ENCODE measurements around the gene CALML6. TPM values are rescaled to one million over a fixed set of nuclear protein-coding genes. Genes with fewer than 3 reads are reported as not detected.

Gene CALML6
- total and polyA plus RNA-seq, 10 of the 15 experiments (the other 5 are each of a cell fraction or from before 2014, with no cell fraction given): 0.07 to 1.3 (median 0.21) TPM; not detected in 5

DNA sequence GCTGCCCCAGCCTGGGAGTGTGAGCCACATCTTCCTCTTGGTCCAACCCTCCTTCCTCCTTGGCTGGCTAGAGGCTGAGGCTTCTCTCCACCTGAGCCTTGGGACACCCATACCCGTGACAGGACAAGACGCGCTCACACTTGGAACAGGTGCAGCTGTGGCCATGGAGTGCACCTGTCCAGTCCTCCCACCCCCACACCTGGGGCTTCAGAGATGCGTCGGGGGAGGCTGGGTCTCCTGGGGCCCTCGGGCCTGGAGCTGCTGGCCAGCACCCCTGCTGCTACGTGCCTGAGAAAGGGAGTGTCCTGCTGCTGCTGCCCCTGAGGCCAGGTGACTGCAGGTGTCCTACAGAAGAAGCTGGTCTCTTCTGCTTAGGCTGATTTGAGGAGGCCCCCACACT is 41.0 kb downstream of the CALML6 start (continued):
- TF ChIP-seq BACH1 (IDR thresholded peaks at IDR 0.05; ENCODE audit: borderline replicate concordance) (no peak), TBL1XR1 (IDR thresholded peaks at IDR 0.05; ENCODE audit: low read depth, low read length) (no peak), POLR2AphosphoS5 (IDR thresholded peaks at IDR 0.05; ENCODE audit: low read length) (no peak), SUPT20H (IDR thresholded peaks at IDR 0.05; ENCODE audit: borderline replicate concordance, control insufficient read depth, low read depth, low read length) (no peak)
- TF ChIP-seq, protein P1, sequence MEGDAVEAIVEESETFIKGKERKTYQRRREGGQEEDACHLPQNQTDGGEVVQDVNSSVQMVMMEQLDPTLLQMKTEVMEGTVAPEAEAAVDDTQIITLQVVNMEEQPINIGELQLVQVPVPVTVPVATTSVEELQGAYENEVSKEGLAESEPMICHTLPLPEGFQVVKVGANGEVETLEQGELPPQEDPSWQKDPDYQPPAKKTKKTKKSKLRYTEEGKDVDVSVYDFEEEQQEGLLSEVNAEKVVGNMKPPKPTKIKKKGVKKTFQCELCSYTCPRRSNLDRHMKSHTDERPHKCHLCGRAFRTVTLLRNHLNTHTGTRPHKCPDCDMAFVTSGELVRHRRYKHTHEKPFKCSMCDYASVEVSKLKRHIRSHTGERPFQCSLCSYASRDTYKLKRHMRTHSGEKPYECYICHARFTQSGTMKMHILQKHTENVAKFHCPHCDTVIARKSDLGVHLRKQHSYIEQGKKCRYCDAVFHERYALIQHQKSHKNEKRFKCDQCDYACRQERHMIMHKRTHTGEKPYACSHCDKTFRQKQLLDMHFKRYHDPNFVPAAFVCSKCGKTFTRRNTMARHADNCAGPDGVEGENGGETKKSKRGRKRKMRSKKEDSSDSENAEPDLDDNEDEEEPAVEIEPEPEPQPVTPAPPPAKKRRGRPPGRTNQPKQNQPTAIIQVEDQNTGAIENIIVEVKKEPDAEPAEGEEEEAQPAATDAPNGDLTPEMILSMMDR (IDR thresholded peaks at IDR 0.05 in 2 of 3, conservative IDR thresholded peaks at IDR 0.05 in 1 of 3; ENCODE audit: control insufficient read depth in 2 of 3, extremely low read depth in 1 of 3, insufficient read depth in 1 of 3, low read depth in 3 of 3, low read length in 3 of 3): no peak

DNA sequence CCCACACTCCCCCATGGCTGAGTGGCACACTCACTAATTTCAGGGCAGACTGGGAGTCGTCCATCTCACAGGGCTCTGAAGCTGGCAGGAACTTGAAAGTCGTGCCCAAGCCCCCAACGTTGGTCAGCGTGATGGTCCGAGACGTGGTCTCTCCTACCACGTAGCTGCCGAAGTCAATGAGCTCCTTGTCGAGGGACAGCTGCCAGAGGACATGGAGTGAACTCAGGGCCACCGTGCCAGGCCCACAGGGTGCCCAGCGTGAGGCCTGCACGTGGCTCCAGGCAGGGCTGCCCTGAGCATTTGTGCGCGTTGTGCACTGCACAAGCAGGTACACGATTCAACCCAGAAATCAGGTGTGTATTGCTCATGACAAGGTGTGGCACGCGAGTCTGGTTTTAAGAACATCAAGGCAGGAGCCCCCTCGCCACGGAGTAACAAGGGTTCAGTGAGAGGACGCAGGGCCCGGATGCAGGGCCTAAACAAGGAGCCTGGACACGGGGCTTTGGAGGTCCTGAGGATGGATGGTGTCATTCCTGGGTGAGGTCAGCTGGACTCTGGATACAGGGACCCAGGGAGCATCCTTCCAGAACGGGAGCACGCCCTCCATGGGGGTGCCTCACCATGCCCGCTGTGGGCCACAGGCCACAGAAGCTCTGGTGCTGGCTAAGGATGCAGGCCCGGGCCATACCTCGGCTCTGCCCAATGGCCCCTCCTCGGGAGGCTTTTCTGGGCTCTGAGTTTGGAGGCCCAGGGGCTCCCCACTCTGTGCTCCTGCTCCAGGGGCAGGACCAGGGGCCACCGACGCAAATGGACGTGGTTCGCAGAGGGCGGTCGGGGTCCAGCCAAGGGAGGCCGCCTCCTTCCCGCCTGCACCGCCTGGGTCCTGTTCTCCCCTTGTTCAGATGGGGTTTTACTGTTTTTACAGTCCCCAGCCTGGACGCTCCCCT is 41.8 kb downstream of the CALML6 start:
- SMC1A ChIA-PET (ENCODE audit: uncharacterized antibody, unreplicated experiment): no interaction called here

More for the DNA sequence above, 41.8 kb downstream of the CALML6 start:
- DNase-seq (ENCODE audit: low read depth, low spot score) (no peak), ATAC-seq (no peak), FAIRE-seq (no peak)
- no peak overlapping the region for H3K4me3 ChIP-seq
- TF ChIP-seq GABPA (IDR thresholded peaks at IDR 0.05; ENCODE audit: low read depth) (no peak), LARP7 (IDR thresholded peaks at IDR 0.05) (no peak), ASH2L (IDR thresholded peaks at IDR 0.05; ENCODE audit: borderline replicate concordance, low read depth) (no peak), RCOR1 (conservative IDR thresholded peaks at IDR 0.05; ENCODE audit: low read depth, low read length) (no peak), NBN (IDR thresholded peaks at IDR 0.05) (no peak), JUND (IDR thresholded peaks at IDR 0.05; ENCODE audit: low read depth, low read length) (no peak)
- TF ChIP-seq, protein P2, sequence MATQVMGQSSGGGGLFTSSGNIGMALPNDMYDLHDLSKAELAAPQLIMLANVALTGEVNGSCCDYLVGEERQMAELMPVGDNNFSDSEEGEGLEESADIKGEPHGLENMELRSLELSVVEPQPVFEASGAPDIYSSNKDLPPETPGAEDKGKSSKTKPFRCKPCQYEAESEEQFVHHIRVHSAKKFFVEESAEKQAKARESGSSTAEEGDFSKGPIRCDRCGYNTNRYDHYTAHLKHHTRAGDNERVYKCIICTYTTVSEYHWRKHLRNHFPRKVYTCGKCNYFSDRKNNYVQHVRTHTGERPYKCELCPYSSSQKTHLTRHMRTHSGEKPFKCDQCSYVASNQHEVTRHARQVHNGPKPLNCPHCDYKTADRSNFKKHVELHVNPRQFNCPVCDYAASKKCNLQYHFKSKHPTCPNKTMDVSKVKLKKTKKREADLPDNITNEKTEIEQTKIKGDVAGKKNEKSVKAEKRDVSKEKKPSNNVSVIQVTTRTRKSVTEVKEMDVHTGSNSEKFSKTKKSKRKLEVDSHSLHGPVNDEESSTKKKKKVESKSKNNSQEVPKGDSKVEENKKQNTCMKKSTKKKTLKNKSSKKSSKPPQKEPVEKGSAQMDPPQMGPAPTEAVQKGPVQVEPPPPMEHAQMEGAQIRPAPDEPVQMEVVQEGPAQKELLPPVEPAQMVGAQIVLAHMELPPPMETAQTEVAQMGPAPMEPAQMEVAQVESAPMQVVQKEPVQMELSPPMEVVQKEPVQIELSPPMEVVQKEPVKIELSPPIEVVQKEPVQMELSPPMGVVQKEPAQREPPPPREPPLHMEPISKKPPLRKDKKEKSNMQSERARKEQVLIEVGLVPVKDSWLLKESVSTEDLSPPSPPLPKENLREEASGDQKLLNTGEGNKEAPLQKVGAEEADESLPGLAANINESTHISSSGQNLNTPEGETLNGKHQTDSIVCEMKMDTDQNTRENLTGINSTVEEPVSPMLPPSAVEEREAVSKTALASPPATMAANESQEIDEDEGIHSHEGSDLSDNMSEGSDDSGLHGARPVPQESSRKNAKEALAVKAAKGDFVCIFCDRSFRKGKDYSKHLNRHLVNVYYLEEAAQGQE (IDR thresholded peaks at IDR 0.05; ENCODE audit: low read depth, low read length): no peak
- TF ChIP-seq, protein P3, sequence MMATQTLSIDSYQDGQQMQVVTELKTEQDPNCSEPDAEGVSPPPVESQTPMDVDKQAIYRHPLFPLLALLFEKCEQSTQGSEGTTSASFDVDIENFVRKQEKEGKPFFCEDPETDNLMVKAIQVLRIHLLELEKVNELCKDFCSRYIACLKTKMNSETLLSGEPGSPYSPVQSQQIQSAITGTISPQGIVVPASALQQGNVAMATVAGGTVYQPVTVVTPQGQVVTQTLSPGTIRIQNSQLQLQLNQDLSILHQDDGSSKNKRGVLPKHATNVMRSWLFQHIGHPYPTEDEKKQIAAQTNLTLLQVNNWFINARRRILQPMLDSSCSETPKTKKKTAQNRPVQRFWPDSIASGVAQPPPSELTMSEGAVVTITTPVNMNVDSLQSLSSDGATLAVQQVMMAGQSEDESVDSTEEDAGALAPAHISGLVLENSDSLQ (IDR thresholded peaks at IDR 0.05): no peak
- TF ChIP-seq, protein P4, sequence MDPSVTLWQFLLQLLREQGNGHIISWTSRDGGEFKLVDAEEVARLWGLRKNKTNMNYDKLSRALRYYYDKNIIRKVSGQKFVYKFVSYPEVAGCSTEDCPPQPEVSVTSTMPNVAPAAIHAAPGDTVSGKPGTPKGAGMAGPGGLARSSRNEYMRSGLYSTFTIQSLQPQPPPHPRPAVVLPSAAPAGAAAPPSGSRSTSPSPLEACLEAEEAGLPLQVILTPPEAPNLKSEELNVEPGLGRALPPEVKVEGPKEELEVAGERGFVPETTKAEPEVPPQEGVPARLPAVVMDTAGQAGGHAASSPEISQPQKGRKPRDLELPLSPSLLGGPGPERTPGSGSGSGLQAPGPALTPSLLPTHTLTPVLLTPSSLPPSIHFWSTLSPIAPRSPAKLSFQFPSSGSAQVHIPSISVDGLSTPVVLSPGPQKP (IDR thresholded peaks at IDR 0.05; ENCODE audit: low read depth, low read length): no peak
- H3K9ac ChIP-seq (ENCODE audit: control insufficient read depth, insufficient read depth, low read length): no peak overlapping the region
- no peak overlapping the region for H2AFZ ChIP-seq (ENCODE audit: control insufficient read depth, low read depth, low read length)
- no peaks in the 10 kb centered on the region for H4K20me1 ChIP-seq (ENCODE audit: control insufficient read depth, insufficient read depth)
- ChIA-PET RAD21 (ENCODE audit: unreplicated experiment) (no interaction called here), POLR2A (no interaction called here), CTCF (no interaction called here)
- H3K79me2 ChIP-seq (ENCODE audit: control insufficient read depth, insufficient read depth, low read length): no peaks in the 10 kb centered on the region
- no TSS peak for BruUV-seq (replicated peaks)
- no peaks in the 10 kb centered on the region for H3K36me3 ChIP-seq (ENCODE audit: control insufficient read depth in 2 of 2, insufficient read depth in 2 of 2, low read length in 1 of 2)
- 31% methylated on average over 38 of the region's 38 CpGs for WGBS (ENCODE audit: insufficient coverage, insufficient replicate concordance, low lambda C conversion rate, missing lambda C conversion rate)
- intact Hi-C loops (cut with micrococcal nuclease; ENCODE audit: unreplicated experiment) (no loop called here), in situ Hi-C loops (cut with MboI) (loop anchor here (25.0 kb wide), 1 partner anchor 830 kb away; no protein-coding TSS in a partner anchor)
- H3K27me3 ChIP-seq (replicated peaks in 1 of 2; ENCODE audit: control insufficient read depth in 2 of 2, insufficient read depth in 2 of 2, low read length in 1 of 2): peaks cover 0 to 3% of the 10 kb centered on the region in 2 experiments; a peak in 1 of 4 replicates
- no peaks in the 10 kb centered on the region for H3K4me1 ChIP-seq (ENCODE audit: control insufficient read depth, insufficient read depth, low read length)
- no peaks in the 10 kb centered on the region for H3K9me3 ChIP-seq (replicated peaks; ENCODE audit: control insufficient read depth, insufficient read depth, low read length)
- no peak overlapping the region for H3K4me2 ChIP-seq (ENCODE audit: control insufficient read depth, insufficient read depth)
- no peak overlapping the region for H3K27ac ChIP-seq (ENCODE audit: control insufficient read depth, insufficient read depth)

Measured in GM12878 (cell line).